Endothelial cell of umbilical vein (primary cell): ENCODE measurements around the gene BRAT1. TPM values are rescaled to one million over a fixed set of nuclear protein-coding genes. Genes with fewer than 3 reads are reported as not detected.

Source experiments
- BruUV-seq: library from RNA; stranded (reverse); fragments of 400-500 nt; replicated peaks from 2 replicates; lab custom pipeline; 2021; lab: Mats Ljungman, UMichigan
- CTCF ChIA-PET: fragments of 300-600, 350-600 bp; sonication (Branson Sonifier 250); formaldehyde crosslinking; loops from one replicate; lab custom pipeline; 2021; ENCODE audit warnings: antibody characterized with exemption, inconsistent platforms; lab: Charles Lee
- POLR2A ChIA-PET: fragments of 300-600, 350-600 bp; sonication (Branson Sonifier 250); formaldehyde crosslinking; loops from one replicate; lab custom pipeline; 2021; ENCODE audit warnings: antibody characterized with exemption, inconsistent platforms; lab: Charles Lee
- DNase-seq: peaks from one replicate; pipeline ENCODE4 v3.0.0-alpha.2; 2011; ENCODE audit warnings: low read depth, low spot score
- FAIRE-seq: peaks from 2 replicates; lab custom pipeline; 2011; peaks lifted over from hg19 to GRCh38; lab: Jason Lieb, UNC
- H2AFZ ChIP-seq: 2 replicates; pipeline ENCODE4 v1.6.0; 2012; ENCODE audit warnings: low read depth, low read length, control low read depth, inconsistent platforms
- H3K27ac ChIP-seq: 2 replicates; pipeline ENCODE4 v1.5.1; 2011; ENCODE audit warnings: low read depth, mild to moderate bottlenecking, control low read depth, low read length, moderate library complexity; ENCODE audit not compliant: insufficient read depth
- H3K27me3 ChIP-seq, 2 experiments: 2 replicates each; pipeline versions ENCODE4 v1.6.0 to v1.6.1; 2011; ENCODE audit warnings: low read length in 2 of 2, mixed read lengths in 1 of 2; ENCODE audit not compliant: control insufficient read depth in 2 of 2, insufficient read depth in 2 of 2
- H3K36me3 ChIP-seq, 2 experiments: 2 replicates in 1 of 2; 3 replicates in 1 of 2; pipeline ENCODE4 v1.5.1; 2011; ENCODE audit warnings: low read length in 2 of 2, mild to moderate bottlenecking in 1 of 2, moderate library complexity in 1 of 2; ENCODE audit not compliant: control insufficient read depth in 2 of 2, insufficient read depth in 2 of 2; ENCODE audit errors: extremely low read depth in 1 of 2
- H3K4me1 ChIP-seq: 3 replicates; pipeline ENCODE4 v1.5.1; 2011; ENCODE audit warnings: mild to moderate bottlenecking, low read length; ENCODE audit not compliant: control insufficient read depth, insufficient read depth; ENCODE audit errors: extremely low read depth
- H3K4me2 ChIP-seq: 2 replicates; pipeline ENCODE4 v1.6.1; 2011; ENCODE audit warnings: low read length, control low read depth, mixed read lengths; ENCODE audit not compliant: insufficient read depth
- H3K4me3 ChIP-seq, 3 experiments: fragments of 200-600 bp in 1 of 3; sonication (generic), shearing (Covaris generic) in 1 of 3; replicated peaks in 1 of 3; 2 replicates each; pipeline ENCODE4 v1.5.1; 2011 to 2016; ENCODE audit warnings: control low read depth in 3 of 3, low read length in 3 of 3, mild to moderate bottlenecking in 2 of 3, inconsistent platforms in 1 of 3, low read depth in 1 of 3, moderate library complexity in 1 of 3; ENCODE audit not compliant: insufficient read depth in 1 of 3
- H3K79me2 ChIP-seq: 2 replicates; pipeline ENCODE4 v1.6.0; 2012; ENCODE audit warnings: low read length, inconsistent platforms; ENCODE audit not compliant: control insufficient read depth, insufficient read depth
- H3K9ac ChIP-seq: replicated peaks from 2 replicates; pipeline ENCODE3; 2011; ENCODE audit warnings: low read length, control low read depth; ENCODE audit not compliant: insufficient read depth; ENCODE audit errors: extremely low read depth
- H3K9me1 ChIP-seq: replicated peaks from 3 replicates; pipeline ENCODE4 v1.6.0; 2011; ENCODE audit warnings: mild to moderate bottlenecking, low read length; ENCODE audit not compliant: control insufficient read depth, insufficient read depth; ENCODE audit errors: extremely low read depth
- H3K9me3 ChIP-seq: replicated peaks from 2 replicates; pipeline ENCODE4 v1.5.1; 2012; ENCODE audit warnings: low read length, inconsistent platforms; ENCODE audit not compliant: control insufficient read depth, insufficient read depth
- H4K20me1 ChIP-seq: replicated peaks from 2 replicates; pipeline ENCODE3; 2011; ENCODE audit warnings: mild to moderate bottlenecking, low read length; ENCODE audit not compliant: control insufficient read depth, insufficient read depth; ENCODE audit errors: extremely low read depth
- EZH2 ChIP-seq: IDR thresholded peaks from 2 replicates; pipeline ENCODE4 v1.6.1; 2012; ENCODE audit warnings: borderline replicate concordance, low read depth, mild to moderate bottlenecking, moderate library complexity, low read length, inconsistent platforms; ENCODE audit not compliant: severe bottlenecking
- GATA2 ChIP-seq: IDR thresholded peaks from 2 replicates; pipeline ENCODE4 v1.7.0; 2011; ENCODE audit warnings: low read depth, mild to moderate bottlenecking, moderate library complexity, mixed read lengths, low read length; ENCODE audit not compliant: insufficient read length, insufficient read depth
- JUN ChIP-seq: IDR thresholded peaks from 2 replicates; pipeline ENCODE4 v1.6.1; 2011; ENCODE audit warnings: borderline replicate concordance, low read depth; ENCODE audit not compliant: insufficient read length, insufficient read depth
- MAX ChIP-seq: IDR thresholded peaks from 2 replicates; pipeline ENCODE4 v1.6.1; 2011; ENCODE audit not compliant: insufficient read depth, insufficient read length
- MYC ChIP-seq: IDR thresholded peaks from one replicate; pipeline ENCODE4 v1.6.1; 2011; ENCODE audit warnings: mild to moderate bottlenecking, low read depth, low read length
- POLR2A ChIP-seq: IDR thresholded peaks from 2 replicates; pipeline ENCODE4 v1.6.1; 2012; ENCODE audit warnings: low read depth, mild to moderate bottlenecking, control low read depth, low read length
- dilution Hi-C: fragments of 300-500 bp; cut with MboI; formaldehyde crosslinking; loops from one replicate; pipeline ENCODE4 v1.15.0; 2019; ENCODE audit warnings: low sequenced_read_pairs; ENCODE audit not compliant: extremely low pct_ligation_motif_present
- intact Hi-C: fragments of 100-400 bp; cut with micrococcal nuclease; formaldehyde crosslinking; loops from one replicate; pipeline ENCODE4 v1.10.0; 2022
- polyA plus RNA-seq, 4 experiments: library from polyadenylated mRNA; depleted of rRNA in 3 of 4; stranded (reverse) in 3 of 4; unstranded in 1 of 4; fragments of >200 nt; gene quantifications; 2 replicates each; pipeline versions ENCODE4 v1.2.1 to v1.2.3, GENCODE V29; 2011 to 2012; ENCODE audit warnings: missing spikeins in 1 of 4
- total RNA-seq: library from RNA; stranded (reverse); gene quantifications from 2 replicates; pipeline ENCODE4 v1.2.3, GENCODE V29; 2021
- TF ChIP-seq, protein P1 (sequence below), 2 donors: IDR thresholded peaks; 1 replicate in 1 of 2; 2 replicates in 1 of 2; pipeline ENCODE4 v1.5.1; 2011; ENCODE audit warnings: low read length in 2 of 2, mild to moderate bottlenecking in 2 of 2, moderate library complexity in 2 of 2, control low read depth in 1 of 2, inconsistent platforms in 1 of 2, low read depth in 1 of 2; ENCODE audit not compliant: insufficient read depth in 1 of 2; ENCODE audit errors: extremely low read depth in 1 of 2

BRAT1 gene
- total and polyA plus RNA-seq, 2 donors (not counting 3 experiments of a cell fraction or from before 2014, with no cell fraction given), result 31.1 to 31.6 TPM

DNA sequence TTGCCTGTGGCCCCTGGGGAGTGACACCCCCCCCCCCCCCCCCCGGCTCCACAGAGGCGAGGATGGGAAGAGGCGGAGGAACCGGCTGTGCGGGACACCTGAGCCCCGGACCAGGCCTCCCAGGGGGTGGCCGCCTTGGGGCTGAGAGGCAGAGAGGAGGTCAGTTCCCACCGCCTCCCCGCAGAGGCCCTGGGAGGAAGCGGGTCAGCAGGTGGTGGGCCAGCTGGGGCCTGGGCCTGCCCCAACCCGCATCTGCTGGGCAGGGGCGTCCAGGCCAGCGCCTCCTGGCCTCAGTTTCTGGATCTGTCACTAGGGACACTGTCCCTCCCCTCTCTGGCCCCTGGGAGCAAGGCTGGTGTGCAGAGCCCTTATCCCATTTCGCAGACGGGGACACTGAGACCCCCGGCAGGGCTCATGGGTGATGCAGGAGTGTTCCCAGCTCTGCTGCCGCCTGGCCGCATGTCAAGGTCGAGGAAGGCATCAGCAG is 50.4 kb downstream of the BRAT1 start:
- no peak overlapping the region for H3K27ac ChIP-seq
- no peak overlapping the region for H3K4me2 ChIP-seq
- H3K4me1 ChIP-seq, result no peaks in the 10 kb centered on the region
- intact Hi-C loops, result no loop called here
- no peak overlapping the region for H2AFZ ChIP-seq
- dilution Hi-C loops, result no loop called here
- TF ChIP-seq MYC, result no peak
- no peak overlapping the region for H3K9ac ChIP-seq
- no TSS peak for BruUV-seq
- no peaks in the 10 kb centered on the region for H4K20me1 ChIP-seq
- POLR2A ChIA-PET, result no interaction called here
- H3K9me3 ChIP-seq, result no peaks in the 10 kb centered on the region
- H3K9me1 ChIP-seq, result no peaks in the 10 kb centered on the region
- DNase-seq (no peak), FAIRE-seq (no peak)
- CTCF ChIA-PET, result no interaction called here
- H3K79me2 ChIP-seq, result no peaks in the 10 kb centered on the region
- no peaks in the 10 kb centered on the region for H3K36me3 ChIP-seq
- no peak overlapping the region for H3K4me3 ChIP-seq
- no peaks in the 10 kb centered on the region for H3K27me3 ChIP-seq

DNA sequence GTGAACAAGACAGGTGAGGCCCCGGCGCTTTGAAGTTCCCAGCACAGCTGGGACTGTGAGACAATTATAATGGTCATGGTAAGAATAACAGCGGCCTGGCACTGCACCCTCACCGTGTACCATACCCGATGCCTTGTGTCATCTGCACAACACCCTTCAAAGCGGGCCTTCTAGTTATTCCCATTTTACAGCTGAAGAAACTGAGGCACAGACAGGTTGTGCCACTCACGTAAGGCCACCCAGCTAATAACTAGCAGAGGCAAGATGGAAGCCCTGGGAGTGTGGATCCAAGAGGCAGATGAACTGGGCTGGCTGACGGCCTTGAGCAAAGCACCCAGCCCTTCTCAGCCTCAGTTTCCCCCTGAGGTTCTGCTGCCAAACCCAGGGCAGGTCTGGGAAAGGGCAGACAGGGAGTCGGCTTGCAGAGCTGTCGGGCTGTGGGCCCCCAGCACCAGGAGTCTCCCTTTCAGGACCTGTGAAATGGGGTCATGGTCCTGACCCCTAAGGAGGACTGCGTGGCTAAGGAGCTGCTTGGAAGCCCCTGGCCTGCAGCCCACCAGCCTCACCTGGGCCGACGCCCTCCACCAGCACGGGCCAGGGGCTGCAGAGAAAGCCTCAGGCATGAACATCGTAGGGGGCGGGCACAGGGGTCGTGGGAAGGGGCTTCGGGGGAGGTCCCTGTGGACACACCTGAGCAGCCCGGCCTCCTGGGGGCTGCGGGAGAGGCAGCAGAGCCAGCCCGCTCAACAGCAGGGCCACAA is 51.0 kb downstream of the BRAT1 start:
- no TSS peak for BruUV-seq
- H3K79me2 ChIP-seq, result no peaks in the 10 kb centered on the region
- FAIRE-seq, result no peak
- no peak overlapping the region for H3K9ac ChIP-seq
- no peak for DNase-seq
- H3K4me3 ChIP-seq, result no peak overlapping the region
- intact Hi-C loops, result no loop called here
- ChIA-PET CTCF (no interaction called here), POLR2A (no interaction called here)
- TF ChIP-seq POLR2A, result no peak
- no peak for TF ChIP-seq MYC
- TF ChIP-seq MAX, result no peak
- no peak for TF ChIP-seq JUN
- TF ChIP-seq, protein P1, sequence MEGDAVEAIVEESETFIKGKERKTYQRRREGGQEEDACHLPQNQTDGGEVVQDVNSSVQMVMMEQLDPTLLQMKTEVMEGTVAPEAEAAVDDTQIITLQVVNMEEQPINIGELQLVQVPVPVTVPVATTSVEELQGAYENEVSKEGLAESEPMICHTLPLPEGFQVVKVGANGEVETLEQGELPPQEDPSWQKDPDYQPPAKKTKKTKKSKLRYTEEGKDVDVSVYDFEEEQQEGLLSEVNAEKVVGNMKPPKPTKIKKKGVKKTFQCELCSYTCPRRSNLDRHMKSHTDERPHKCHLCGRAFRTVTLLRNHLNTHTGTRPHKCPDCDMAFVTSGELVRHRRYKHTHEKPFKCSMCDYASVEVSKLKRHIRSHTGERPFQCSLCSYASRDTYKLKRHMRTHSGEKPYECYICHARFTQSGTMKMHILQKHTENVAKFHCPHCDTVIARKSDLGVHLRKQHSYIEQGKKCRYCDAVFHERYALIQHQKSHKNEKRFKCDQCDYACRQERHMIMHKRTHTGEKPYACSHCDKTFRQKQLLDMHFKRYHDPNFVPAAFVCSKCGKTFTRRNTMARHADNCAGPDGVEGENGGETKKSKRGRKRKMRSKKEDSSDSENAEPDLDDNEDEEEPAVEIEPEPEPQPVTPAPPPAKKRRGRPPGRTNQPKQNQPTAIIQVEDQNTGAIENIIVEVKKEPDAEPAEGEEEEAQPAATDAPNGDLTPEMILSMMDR (IDR thresholded peaks at IDR 0.05; ENCODE audit: extremely low read depth in 1 of 2, insufficient read depth in 1 of 2, low read depth in 1 of 2, low read length in 2 of 2), result no peak
- no peak for TF ChIP-seq GATA2
- TF ChIP-seq EZH2, result no peak
- H3K4me1 ChIP-seq, result no peaks in the 10 kb centered on the region
- no peaks in the 10 kb centered on the region for H3K9me3 ChIP-seq
- dilution Hi-C loops, result no loop called here
- no peaks in the 10 kb centered on the region for H3K9me1 ChIP-seq
- no peak overlapping the region for H2AFZ ChIP-seq
- no peaks in the 10 kb centered on the region for H3K36me3 ChIP-seq
- H3K27ac ChIP-seq, result no peak overlapping the region
- no peak overlapping the region for H3K4me2 ChIP-seq
- no peaks in the 10 kb centered on the region for H3K27me3 ChIP-seq
- H4K20me1 ChIP-seq, result no peaks in the 10 kb centered on the region
